Smooth muscle cell of the brain vasculature (primary cell): Measurements from ENCODE around the gene BTG1.
A peak's percentile ranks its signal among the peaks of the same experiment; 100 is the strongest.

Experiments used
- DNase-seq: peaks from one replicate; pipeline ENCODE4 v3.0.0-alpha.2; 2012; ENCODE audit warnings: low read depth, low spot score

The BTG1 gene

DNA sequence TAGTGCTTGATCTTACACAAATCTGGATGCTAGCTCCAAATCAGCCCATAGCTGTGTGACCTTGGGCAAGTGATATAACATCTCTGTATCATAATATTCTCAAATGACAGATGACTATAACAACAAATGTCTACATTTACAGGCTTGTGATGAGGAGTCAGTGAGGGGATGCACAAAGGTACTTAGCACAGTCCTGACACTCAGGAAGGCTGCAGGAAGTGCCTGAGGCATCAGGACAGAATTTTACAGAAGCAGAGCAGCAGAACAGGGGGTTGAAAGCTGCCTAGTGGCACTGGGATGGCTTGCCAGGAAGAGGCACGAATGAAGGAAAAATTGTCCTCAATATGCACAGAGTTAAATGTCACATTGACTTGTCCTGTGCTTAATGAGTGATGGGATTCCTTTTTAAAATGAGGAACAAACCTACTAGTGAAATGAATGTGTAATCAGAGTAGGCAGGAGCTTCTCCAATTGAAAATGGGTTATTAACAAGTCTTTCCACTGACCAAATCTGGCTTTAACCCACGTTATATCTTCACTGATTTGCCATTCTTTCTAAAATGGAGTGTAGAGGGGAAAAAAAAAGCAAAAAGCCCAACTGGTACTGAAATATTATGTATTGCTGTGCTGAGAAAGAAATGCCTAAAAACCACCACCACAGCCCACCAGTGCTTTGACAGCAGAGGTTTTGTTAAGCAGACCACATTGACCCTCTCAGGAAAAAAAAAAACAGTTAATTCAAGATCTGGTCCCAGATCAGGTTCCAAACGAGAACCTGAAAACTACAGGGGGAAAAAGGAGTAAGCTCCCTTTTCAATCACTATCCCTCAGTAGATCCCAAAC is 11.6 kb downstream of the BTG1 start:
- no peak for DNase-seq

DNA sequence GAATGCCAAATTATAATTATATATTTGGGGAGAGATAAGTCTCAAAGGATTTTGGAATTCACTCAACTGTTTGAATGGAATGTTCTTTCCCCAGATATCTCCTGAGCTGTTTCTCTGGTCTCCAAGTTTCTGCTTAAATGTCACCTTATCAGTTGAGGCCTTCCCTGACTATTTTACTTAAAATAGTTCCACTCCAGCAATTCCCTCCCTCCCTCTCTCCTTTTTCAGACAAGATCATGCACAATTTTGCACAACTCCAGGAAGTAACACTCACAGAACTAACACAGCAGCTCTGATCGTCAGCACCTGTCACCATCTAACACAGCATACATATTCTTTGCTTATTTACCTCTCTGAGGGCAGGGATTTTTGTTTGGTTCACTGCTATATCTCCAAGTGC is 12.5 kb downstream of the BTG1 start:
- DNase-seq = no peak

DNA sequence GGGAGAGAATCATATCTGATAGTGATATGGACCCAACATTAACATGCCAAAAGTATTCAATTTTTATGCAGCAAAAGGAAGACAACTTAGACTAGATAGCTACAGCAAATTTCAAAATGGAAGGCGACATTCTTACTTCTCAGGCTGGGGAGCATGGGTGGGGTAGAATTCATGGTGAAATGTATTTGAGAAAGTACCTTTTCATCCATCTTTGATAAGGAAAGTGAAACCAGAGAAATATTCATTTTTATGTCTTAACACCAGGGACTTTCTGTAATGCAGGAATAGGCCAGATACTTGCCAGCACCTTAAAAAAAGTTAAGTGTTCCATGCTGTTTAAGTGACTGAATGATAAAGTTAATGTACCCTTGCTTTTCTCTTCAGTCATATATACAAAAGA is 13.4 kb downstream of the BTG1 start:
- DNase-seq = no peak

DNA sequence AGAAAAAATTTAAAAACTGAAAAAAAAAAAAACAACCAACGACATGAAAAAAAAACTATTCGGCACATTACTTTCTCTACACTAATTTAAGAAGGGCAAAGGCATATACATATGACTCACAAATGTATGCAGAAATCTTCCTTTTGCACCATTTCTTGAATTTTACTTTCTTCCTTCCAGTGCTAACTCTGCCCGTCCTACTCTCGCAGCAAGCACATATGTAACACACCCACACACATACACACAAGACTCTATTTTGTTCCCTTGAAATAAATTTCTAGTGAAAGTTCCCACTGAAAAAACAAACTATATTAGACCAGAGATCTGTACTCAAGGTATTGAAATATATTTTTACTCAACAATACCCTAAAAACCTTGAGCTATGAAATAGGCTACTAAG is 14.6 kb downstream of the BTG1 start:
- no peak for DNase-seq

DNA sequence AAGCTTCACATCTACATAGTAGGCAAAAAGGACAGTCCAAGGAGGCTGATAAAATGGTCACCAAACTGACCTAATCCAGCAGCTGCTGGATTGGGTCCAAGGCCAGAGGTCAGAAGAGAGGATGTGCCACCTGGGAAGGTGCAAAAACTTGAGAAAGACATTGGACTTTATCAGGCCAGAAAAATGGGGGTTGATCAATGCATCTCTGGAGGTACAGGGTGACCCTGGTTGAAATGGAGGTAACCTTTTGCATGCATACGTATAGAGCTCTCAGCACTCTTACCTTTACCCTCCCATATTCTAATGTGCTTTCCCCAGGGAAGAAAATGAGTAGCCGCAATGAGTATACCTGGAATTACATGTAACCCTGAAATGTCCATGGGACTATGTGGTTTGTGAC is 16.0 kb downstream of the BTG1 start:
- no peak for DNase-seq

DNA sequence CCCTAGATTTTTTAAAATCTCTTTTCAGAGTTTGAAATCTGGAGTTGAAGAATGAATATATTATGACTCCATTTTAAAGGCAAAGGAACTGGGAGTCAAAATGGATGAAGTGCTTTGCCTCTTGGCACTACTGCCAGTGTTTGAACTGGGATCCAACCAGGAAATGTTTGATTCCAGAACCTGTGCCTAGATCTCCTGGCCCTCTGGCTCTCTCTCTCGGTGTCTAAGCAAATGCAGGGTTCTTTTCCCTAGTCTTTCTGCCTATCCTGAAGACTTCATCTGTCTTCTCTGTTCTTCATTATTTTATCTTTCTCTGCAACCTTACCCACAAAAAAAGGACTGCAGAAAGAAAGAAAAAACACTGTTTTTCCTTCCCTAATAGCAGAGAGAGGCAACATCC is 17.0 kb downstream of the BTG1 start:
- no peak for DNase-seq

DNA sequence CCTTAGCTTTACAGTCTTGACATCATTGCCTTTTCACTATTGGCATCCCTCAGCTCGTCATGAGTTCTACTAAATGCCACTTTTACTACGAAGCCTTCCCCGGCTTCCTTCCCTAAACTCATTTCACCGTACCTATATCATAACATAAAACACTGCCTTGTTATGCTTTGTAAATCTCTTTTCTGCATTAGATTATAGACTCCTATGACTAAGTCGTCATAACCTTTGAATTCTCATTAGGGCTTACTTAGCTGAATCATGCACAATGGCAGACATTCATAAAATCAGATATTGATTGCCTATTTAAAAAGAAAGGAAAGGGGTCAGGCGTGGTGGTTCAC is 21.0 kb downstream of the BTG1 start:
- DNase-seq = no peak

DNA sequence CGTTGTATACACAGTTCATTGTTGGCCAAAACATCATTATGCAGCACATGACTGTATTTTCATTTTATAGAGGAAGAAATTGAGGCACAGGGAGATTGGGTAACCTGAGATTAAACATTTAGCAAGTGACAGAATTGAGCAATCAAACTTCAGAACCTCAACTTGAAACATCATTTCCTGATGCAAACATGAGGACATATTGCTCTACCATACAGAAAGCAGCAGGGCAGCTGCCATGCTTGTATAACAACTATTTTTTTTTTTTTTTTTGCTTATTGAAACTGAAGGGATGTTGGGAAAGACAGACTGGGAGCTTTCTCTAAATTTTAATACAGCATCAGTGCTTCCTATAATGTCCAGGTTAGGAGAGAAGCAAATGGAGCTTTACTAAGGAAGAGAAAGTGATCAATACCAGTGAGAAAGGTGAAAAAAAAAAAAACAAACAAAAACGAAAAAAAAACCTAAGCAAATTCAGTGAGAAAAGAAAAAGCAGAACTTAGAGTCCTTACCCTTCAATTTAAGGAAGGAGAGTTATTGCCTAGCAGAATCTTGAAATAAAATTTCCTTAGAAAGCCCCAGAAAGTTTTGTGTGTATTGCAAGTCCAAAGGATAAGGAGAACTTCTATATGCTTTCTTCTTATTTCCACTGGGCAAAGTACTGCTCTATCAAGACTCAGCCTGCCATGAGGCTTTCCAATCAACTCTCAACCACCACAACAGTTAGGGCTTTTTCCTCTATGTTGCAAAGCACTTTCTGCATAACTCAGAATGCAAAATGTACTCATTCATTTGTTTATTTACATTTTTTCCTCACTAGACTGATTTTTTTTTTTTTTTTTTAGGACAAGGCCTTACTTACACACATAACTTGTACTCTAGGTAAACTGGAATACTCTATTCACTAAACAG is 21.6 kb downstream of the BTG1 start:
- DNase-seq = no peak

DNA sequence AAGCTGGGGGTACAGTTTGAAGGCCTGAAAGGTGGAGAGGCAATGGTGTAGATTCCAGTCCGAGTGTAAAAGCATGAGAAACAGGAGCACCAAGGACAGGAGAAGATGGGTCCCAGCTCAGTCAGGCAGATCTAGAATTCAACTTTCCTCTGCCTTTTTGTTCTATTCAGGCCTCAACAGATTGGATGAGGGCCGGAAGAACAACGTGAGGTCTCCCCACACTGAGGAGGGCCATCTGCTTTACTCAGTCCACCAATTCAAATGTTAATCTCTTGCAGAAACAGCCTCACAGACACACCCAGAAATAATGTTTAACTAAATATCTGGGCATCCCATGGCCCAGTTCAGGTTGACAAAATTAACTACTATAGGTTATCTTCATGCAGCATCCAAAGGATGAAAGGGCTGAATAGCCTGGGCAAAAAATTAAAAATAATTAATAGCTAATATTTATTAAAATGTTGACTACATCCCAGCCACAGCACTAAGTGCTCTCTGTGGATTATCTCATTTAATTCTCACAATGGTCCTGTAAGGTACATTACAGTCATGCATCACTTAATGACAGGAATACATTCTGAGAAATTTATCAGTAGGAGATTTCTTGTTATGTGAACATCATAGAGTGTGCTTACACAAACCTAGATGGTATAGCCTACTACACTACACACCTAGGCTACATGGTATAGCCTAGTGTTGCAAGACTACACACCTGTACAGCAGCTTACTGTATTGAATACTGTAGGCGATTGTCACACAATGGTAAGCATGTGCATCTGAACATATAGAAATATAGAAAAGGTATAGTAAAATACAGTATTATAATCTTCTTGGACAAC is 22.5 kb downstream of the BTG1 start:
- DNase-seq = no peak

DNA sequence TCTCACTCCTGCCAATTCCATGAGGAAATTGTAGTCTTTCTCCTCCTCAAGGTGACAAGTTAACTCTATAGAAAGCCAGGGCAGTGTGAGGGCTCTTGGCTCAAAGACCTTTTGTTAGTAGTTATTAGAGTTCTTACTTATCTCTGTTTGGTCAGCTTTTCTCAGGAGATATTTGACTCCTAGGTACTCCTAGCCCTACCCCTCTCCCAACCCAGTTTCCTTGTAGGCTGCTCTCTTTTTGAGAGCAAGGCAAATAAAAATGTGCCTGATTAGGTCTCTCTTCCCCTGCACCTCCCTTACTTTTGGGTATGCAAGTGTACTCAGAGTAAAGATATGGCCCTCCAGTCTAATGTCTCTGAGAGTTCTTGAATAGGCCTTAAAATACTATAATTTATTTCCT is 23.8 kb downstream of the BTG1 start:
- DNase-seq = no peak

DNA sequence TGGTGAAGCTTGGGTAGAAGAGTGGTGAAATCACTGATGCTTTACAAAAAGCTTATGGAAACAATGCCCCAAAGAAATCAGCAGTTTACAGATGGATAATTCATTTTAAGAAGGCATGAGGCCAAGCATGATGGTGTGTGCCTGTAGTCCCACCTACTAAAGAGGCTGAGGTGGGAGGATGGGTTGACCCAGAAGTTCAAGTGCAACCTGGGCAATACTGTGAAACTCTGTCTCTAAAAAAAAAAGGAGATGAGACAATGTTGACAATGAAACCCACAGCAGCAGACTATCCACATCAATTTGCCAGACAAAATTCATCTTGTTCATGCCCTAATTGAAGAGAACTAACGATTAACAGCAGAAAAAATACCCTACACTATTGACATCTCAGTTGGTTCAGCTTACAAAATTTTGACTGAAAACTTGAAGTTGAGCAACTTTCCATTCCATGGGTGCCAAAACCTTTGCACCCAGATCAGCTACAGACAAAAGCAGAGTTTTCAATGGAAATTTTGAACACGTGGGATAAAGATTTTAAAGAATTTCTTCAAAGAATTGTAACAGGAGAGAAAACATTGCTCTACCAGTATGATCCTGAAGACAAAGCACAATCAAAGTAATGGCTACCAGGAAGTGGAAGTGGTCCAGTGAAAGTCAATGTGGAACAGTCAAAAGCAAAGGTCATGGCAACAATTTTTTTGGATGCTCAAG is 26.7 kb downstream of the BTG1 start:
- no peak for DNase-seq

DNA sequence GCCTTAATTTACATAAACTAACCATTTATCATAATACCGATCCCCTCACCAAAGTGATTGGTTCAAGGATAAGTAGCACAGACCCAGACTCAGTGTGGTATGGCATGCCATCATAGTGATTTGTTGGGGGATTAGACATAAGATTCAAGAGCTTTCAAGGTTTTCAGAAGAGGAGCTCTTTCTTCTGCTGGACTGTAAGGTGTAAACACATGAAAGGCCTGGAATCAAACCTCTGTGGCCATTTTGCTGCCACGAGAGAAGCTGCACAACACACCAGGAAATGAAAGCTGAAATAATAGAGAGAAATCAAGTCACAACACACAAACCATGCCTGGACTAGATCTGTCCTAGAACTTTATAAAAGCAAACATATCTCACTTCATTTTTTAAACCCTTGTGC is 30.8 kb downstream of the BTG1 start:
- no peak for DNase-seq

DNA sequence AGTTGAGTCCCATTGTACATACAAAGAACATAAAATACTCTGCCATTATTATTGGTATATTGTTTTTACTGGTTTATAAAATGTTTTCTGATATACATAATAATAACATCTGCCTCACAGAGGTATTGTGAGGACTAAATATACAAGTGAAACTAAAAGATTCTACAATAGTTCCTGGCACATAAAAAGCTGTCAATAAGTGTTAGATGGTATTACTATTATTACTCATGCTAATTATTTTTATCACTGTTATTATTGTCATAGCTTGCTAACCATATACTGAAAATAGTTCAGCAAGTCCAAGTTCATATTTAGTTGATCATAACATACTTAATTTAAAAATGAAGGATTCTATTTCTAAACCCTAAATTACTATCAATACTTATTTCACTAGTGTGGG is 34.4 kb downstream of the BTG1 start:
- no peak for DNase-seq

DNA sequence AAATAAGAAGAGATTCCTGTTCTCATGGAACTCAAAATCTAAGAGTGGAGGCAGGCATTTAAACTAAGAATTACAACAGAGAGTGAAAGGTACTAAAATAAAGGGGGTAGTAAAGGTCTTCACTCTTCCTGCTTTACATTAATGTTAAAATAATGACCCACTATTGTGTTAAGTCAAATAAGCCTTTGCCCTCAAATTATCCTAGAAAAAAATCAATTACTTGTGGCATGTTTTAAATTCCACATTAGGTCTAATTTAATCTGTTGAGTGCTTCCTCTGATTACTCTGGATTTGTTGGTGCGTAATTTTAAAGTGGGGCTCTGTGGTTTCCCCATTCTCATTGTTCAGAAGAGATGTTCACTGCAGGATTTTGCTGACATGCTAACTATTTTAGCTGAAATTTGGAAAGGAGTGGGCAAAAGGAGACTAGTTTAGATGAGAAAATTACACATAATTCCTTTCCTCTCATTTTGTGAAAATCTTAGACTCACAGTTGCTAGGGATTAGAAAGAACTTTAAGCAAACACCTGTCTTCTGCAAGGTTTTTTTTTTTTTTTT is 35.5 kb downstream of the BTG1 start:
- no peak for DNase-seq

DNA sequence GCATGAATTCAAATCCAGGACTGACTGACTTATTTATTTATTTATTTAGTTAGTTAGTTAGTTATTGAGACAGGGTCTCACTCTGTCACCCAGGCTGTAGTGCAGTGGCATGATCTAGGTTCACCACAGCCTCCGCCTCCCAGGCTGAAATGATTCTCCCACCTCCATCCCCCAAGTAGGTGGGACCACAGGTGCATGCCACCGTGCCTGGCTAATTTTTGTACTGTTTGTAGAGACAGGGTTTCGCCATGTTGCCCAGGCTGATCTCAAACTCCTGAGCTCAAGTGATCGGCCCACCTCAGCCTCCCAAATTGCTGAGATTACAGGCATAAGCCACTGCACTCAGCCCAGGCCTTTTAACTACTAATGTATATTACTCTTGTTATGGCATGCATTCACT is 36.0 kb downstream of the BTG1 start:
- DNase-seq = no peak

DNA sequence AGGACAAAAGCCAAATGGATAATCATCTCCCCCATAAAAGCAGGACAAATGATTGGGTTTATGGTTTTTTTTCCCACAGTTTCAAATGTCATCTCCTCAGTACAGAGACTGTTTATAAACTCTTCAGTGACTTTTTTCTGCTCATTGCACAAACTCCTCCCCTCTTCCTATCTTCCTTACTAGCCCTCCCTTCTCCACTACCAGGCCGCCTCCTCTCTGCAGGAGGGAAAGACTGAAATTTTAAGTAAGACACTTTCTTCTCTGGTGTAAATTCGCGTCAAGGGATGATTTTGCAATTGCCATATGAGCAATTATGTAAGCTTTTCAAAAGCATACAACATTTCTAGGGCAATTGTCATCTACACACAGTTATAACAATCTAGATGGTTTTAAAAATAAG is 37.0 kb downstream of the BTG1 start:
- peak; percentile 24 for DNase-seq

DNA sequence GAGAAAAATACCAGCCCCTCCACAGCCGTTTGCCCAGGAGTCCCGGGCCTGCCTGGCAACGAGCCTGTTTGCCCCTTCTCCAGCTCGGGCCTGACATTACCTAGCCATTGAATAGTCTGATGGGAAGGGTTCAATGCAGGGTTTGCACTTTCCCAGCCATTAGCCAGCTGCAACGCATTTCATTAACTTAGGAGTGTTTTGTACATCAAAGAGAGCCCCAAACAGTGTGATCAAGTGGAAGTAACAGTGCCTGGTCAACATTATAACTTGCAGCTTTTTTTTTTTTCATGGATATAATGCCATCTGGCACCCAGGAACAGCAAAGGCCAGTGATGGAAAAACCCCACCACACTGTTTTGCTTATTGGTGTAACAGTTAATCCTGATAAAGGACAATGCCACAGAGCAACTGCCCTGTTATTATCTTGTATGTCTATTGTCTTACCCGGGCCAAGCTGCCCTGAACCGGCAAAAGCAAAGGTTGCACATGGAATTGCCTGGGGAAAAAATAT is 38.0 kb downstream of the BTG1 start:
- no peak for DNase-seq

DNA sequence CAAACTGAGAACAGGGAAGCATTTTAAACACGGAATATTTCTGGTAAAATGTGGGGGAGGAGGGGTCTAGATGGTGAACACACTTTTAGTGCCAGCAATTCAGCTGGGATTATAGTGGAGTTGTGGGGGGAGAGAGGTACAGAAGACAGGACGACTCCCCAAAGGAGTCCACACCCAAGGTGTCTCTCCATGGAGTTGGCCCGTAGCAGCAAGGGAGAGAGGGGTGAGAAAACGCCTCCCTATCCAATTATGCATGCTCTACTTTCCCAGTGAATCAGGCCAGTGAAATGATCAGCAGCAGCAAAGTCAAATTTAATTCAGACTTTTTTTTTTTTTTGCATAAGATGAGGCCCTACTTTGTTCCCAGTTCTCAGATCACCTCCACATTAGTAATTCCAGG is 38.6 kb downstream of the BTG1 start:
- DNase-seq = no peak

DNA sequence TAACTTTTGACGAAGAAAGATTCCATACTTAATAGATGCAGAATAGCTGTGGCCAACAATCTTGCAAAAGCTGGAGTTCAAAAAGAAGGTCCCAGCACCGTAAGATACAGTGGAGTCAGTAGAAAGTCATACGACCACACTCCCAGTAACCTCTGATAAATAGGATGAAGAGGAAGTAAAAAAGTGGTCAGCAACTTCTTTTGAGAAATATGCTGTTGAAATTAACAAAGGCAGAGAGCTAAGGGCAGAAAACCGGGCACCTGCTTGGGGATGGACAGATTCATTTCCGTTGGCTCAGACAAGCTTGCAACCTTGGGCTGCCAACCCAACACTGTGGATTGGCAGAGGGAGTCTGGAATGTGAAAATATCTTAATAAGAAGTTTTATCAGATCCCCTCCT is 40.0 kb downstream of the BTG1 start:
- no peak for DNase-seq

DNA sequence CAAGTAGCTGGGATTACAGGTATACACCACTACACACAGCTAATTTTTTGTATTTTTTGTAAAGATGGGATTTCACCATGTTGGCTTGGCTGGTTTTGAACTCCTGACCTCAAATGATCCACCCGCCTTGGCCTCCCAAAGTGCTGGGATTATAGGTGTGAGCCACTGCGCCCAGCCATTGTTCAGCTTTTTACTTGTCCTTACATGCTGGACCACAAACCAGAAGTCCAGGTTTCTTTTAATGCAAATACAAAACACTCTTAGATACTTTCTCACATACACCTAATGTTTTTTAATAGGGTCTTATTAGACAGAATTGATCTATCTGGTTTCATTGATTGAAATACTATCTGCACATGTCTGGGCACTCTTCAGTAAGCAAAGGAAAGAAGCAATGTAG is 40.5 kb downstream of the BTG1 start:
- no peak for DNase-seq

DNA sequence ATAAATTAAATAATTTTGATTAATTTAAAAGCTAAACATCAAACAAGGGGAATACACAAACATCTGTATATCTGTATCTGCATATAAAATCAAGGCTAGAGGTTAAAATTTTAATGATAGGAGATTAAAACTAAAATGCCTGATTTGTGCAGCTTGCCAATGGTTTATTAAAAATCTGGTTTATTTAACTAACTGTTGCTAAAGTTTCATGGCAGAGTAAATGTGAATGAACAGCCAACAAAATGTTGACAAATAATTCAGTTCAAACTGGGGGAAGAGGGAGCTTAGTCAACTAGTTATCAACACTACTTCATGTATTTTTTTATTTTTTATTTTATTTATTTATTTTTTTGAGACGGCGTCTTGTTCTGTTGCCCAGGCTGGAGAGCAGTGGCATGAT is 43.0 kb downstream of the BTG1 start:
- no peak for DNase-seq
